Motor neuron (in vitro differentiated cells): ENCODE data around the gene SDF2. TPM values are rescaled to one million over a fixed set of nuclear protein-coding genes. Genes with fewer than 3 reads are reported as not detected.

ENCODE experiments used
- ATAC-seq, 8 experiments: fragments of 200-7000 bp; cut with Tn5 transposase; replicated peaks in 6 of 8; 2 replicates each; pipeline ENCODE4 v1.8.0; 2021; ENCODE audit warnings: mild to moderate bottlenecking in 8 of 8, moderate library complexity in 8 of 8
- H3K27ac ChIP-seq, 2 donors: fragments of 250-450 bp; sonication (Bioruptor Pico); 2 replicates each; pipeline ENCODE4 v1.9.0; 2021; ENCODE audit warnings: antibody characterized with exemption in 2 of 2, mild to moderate bottlenecking in 2 of 2, moderate library complexity in 1 of 2
- H3K4me1 ChIP-seq, 2 donors: fragments of 250-450 bp; sonication (Bioruptor Pico); replicated peaks in 1 of 2; 2 replicates each; pipeline ENCODE4 v1.6.1; 2021; ENCODE audit warnings: antibody characterized with exemption in 2 of 2, mild to moderate bottlenecking in 2 of 2, moderate library complexity in 1 of 2
- H3K4me3 ChIP-seq, 5 donors: fragments of 250-450 bp; sonication (Bioruptor Pico); 2 replicates each; pipeline ENCODE4 v1.9.0; 2021; ENCODE audit warnings: antibody characterized with exemption in 5 of 5, mild to moderate bottlenecking in 5 of 5, moderate library complexity in 4 of 5
- WGBS, 10 experiments: fragments of 450-650 bp; shearing (Covaris generic); methylation state at CpG; one replicate each; pipeline ENCODE4 v1.0.0; 2022; 5-methylcytosine and 5-hydroxymethylcytosine counted together
- in situ Hi-C, 9 experiments: fragments of 400-800 bp; cut with MboI; loops; one replicate each; pipeline ENCODE4 v1.15.0; 2021; ENCODE audit warnings: low sequenced_read_pairs in 9 of 9, low pct_unique_long_range_greater_than_20kb in 2 of 9; ENCODE audit not compliant: unreplicated experiment in 9 of 9
- total RNA-seq, 8 experiments: library from RNA; unstranded; fragments of 300-600 nt; gene quantifications; 2 replicates each; pipeline versions ENCODE4 v1.2.3 to v1.2.4, GENCODE V29; 2022

SDF2 gene
- total RNA-seq, 8 experiments from 2014 or later: 39.5 to 79.9 (median 47.5) TPM

DNA sequence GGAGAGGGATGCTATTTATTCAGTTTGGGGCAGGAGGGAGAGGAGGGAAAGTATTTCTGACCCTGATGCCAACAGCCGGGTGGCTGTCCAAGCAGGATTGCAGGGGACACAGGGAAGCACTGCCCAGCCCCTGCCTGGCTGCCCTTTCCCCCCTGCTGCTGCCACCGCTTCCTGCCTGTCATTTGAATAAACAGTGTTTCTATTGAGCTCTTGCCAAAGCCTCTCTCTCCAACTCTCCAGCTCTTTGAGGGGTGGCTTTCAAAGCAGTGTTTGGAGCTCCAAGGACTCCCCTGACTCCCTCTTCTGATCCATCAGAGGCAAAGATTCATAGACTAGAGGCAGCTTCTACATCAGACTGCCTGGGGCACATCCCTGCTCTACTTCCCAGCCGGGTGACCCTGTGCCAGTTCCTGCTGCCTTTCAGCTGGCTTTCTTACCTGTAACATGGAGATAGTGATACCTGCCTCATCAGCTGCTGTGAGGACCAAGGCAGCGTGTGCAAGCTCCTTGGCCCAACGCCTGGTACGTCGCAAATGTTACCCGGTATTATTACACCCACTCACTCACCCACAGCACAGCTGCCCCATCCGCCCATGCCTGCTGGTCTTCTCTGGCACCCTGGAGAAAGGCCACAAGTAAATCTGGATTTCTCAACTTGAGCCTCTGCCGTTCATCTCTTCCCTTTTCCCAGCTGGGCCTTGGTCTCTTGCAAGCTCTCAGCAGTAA is 40.5 kb upstream of the SDF2 start:
- Histone ChIP-seq H3K27ac (no peak overlapping the region), H3K4me3 (no peak overlapping the region), H3K4me1 (no peaks in the 10 kb centered on the region)
- ATAC-seq: peak in 1 of 8 experiments; percentile 13
- 60 to 100% (median 80%) methylated on average over 1 to 7 of the region's 10 CpGs; no CpG with 5 or more reads in 3 of the 10 experiments for WGBS, 10 experiments
- in situ Hi-C loops: loop anchor here in 1 of 9 experiments (25.0 kb wide), 1 partner anchor 90 kb away; the partner anchor contains the start of gene RSKR

- 60 to 100% (median 95%) methylated on average over 1 to 3 of the region's 10 CpGs; no CpG with 5 or more reads in 5 of the 10 experiments for whole genome bisulfite sequencing, 10 experiments
- Histone ChIP-seq H3K27ac (no peak overlapping the region), H3K4me1 (no peaks in the 10 kb centered on the region), H3K4me3 (no peak overlapping the region)
- in situ Hi-C loops: loop anchor here in 1 of 9 experiments (25.0 kb wide), 1 partner anchor 89 kb away; the partner anchor contains the start of gene RSKR
- ATAC-seq: no peak
These were observed 39.3 kb upstream of the SDF2 start for GRCh38 chr17:28700830-28701492.

DNA sequence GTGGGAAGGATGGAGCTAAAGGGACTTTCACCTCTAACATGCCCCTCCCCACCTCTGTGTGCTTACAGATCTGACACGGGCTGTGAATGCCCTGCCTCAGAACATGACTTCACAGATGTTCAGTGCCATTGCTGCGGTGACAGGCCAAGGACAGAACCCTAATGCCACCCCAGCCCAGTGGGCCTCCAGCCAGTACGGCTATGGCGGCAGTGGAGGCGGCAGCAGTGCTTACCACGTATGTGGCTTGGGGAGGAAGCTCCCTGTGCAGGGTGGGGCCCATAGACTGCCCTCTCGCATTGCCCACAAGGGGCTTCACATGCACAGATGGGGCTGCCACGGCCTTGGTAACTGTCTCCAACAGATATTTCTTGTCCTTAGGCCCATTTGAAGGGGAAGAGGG is 38.6 kb upstream of the SDF2 start:
- 90 to 100% (median 100%) methylated on average over 1 to 3 of the region's 8 CpGs; no CpG with 5 or more reads in 7 of the 10 experiments for WGBS, 10 experiments
- Histone ChIP-seq H3K4me1 (no peaks in the 10 kb centered on the region), H3K4me3 (no peak overlapping the region), H3K27ac (no peak overlapping the region)
- in situ Hi-C loops: loop anchor here in 1 of 9 experiments (25.0 kb wide), 1 partner anchor 88 kb away; the partner anchor contains the start of gene RSKR
- no peak for ATAC-seq

DNA sequence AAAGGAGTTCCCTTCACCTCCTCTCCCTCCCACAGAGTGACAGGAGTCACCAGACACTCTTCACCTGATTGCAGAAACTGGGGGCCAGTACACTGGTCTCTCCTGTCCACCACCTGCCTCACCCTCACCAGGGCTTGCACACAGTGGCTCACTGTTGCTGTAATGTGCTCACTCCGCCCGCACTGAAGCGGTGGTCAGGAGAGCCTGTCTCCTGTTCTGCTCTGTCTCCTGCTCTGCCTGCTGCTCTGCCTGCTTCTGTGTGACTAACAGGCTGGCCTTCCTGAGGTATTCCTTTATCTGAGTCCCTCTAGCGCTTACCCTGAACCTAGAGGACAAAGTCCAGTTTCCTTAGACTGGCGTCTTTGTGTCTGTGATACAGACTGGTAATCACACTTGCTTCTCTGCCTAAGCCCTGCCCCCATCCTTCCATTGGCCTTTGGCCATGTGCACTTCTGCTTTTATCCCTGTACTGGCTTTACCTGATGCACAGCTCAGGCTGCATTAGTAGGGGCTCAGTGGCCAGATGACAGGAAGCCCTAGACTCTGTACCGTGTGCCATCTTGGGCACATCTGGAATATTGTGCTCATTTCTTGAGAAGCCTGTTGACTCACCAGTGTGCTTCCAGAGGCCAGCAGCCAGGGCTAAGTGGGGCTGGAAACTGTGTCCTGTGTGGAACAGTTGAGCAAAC is 36.7 kb upstream of the SDF2 start:
- ATAC-seq: no peak
- H3K4me3 ChIP-seq: no peak overlapping the region
- H3K27ac ChIP-seq: no peak overlapping the region
- in situ Hi-C loops: no loop called here
- 80 to 100% (median 98%) methylated on average over 1 to 5 of the region's 6 CpGs; no CpG with 5 or more reads in 4 of the 10 experiments for WGBS, 10 experiments
- peaks cover 2 to 11% of the 10 kb centered on the region in 2 donors for H3K4me1 ChIP-seq

GRCh38 chr17:28693869-28694268 is 32.2 kb upstream of the SDF2 start:
- ATAC-seq: peak in 5 of 8 experiments; percentile 50 to 81 (median 64)
- WGBS, 10 experiments: 14 to 100% (median 60%) methylated on average over 1 of the region's 1 CpG; no CpG with 5 or more reads in 3 of the 10 experiments
- Histone ChIP-seq H3K4me3 (no peak overlapping the region), H3K27ac (peak overlapping the region in 1 of 2 donors; percentile 32), H3K4me1 (peaks cover 2 to 13% of the 10 kb centered on the region in 2 donors)
- in situ Hi-C loops: no loop called here

GRCh38 chr17:28689011-28689410 is 27.3 kb upstream of the SDF2 start:
- WGBS, 10 experiments: 83 to 100% (median 98%) methylated on average over 1 to 3 of the region's 3 CpGs
- Histone ChIP-seq H3K27ac (no peak overlapping the region), H3K4me1 (peaks cover 2 to 5% of the 10 kb centered on the region in 2 donors), H3K4me3 (no peak overlapping the region)
- in situ Hi-C loops: no loop called here
- ATAC-seq: no peak

DNA sequence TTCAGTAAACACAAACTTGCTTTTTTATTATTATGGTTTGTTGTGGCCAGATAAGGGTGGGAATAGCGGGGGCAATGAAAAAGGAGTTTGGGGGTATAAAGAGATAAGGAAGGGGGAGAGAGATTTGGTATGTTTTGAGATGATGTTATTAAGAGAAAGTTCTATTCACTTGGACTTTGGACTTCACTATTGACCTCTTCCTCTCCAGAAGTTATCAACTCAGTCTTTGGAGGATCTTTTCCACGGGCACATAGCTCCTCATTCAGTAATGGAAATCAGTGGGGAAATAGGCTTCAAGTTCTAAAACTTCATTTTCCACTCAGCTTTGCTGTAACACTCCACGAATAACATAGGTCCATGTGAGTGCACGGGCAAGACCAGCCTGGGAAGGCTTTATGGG is 26.8 kb upstream of the SDF2 start:
- H3K27ac ChIP-seq: no peak overlapping the region
- H3K4me1 ChIP-seq: peaks cover 0 to 2% of the 10 kb centered on the region in 2 donors
- no peak for ATAC-seq
- no peak overlapping the region for H3K4me3 ChIP-seq
- WGBS, 10 experiments: 78 to 100% (median 95%) methylated on average over 1 to 4 of the region's 4 CpGs
- in situ Hi-C loops: no loop called here

DNA sequence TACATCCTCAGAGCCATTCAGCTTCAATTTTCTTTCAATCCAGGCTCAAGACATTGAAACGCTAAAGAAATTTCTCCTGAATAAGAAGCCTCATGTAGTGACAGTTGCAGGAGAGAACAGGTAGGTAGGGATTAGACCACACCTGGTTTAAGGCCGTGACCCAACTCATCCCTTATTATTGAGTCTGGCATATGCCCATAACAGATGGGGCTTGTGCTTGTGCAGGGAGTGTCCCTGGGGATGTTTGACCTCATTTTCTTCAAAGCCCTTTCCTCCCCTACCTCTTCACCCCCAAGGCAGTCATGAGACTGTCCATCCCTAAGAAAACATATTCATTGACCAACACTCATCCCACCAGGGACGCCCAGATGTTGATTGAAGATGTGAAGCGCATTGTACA is 24.6 kb upstream of the SDF2 start:
- in situ Hi-C loops: no loop called here
- peak in 1 of 8 experiments; percentile 29 for ATAC-seq
- Histone ChIP-seq H3K4me1 (no peaks in the 10 kb centered on the region), H3K27ac (no peak overlapping the region), H3K4me3 (no peak overlapping the region)
- 71 to 100% (median 88%) methylated on average over 1 to 4 of the region's 4 CpGs; no CpG with 5 or more reads in 2 of the 10 experiments for WGBS, 10 experiments

GRCh38 chr17:28685366-28685765 is 23.7 kb upstream of the SDF2 start:
- in situ Hi-C loops: no loop called here
- H3K4me3 ChIP-seq: no peak overlapping the region
- ATAC-seq: no peak
- 74 to 100% (median 92%) methylated on average over 1 to 5 of the region's 5 CpGs; no CpG with 5 or more reads in 2 of the 10 experiments for WGBS, 10 experiments
- no peaks in the 10 kb centered on the region for H3K4me1 ChIP-seq
- H3K27ac ChIP-seq: no peak overlapping the region

- in situ Hi-C loops: no loop called here
- Histone ChIP-seq H3K27ac (no peak overlapping the region), H3K4me3 (no peak overlapping the region), H3K4me1 (no peaks in the 10 kb centered on the region)
- peak in 3 of 8 experiments; percentile 32 to 57 (median 49) for ATAC-seq
- WGBS, 10 experiments: 30 to 100% (median 80%) methylated on average over 1 to 2 of the region's 3 CpGs; no CpG with 5 or more reads in 3 of the 10 experiments
These were observed 23.3 kb upstream of the SDF2 start for GRCh38 chr17:28684963-28685362.

GRCh38 chr17:28682655-28683054 is 20.9 kb upstream of the SDF2 start:
- WGBS, 10 experiments: 89 to 100% (median 98%) methylated on average over 1 to 7 of the region's 11 CpGs; no CpG with 5 or more reads in 4 of the 10 experiments
- no peak overlapping the region for H3K4me3 ChIP-seq
- no peak for ATAC-seq
- no peak overlapping the region for H3K27ac ChIP-seq
- in situ Hi-C loops: no loop called here
- no peaks in the 10 kb centered on the region for H3K4me1 ChIP-seq

GRCh38 chr17:28675980-28676379 is 14.3 kb upstream of the SDF2 start:
- 63 to 100% (median 93%) methylated on average over 1 to 7 of the region's 7 CpGs; no CpG with 5 or more reads in 1 of the 10 experiments for WGBS, 10 experiments
- in situ Hi-C loops: no loop called here
- H3K4me1 ChIP-seq: no peaks in the 10 kb centered on the region
- no peak overlapping the region for H3K4me3 ChIP-seq
- ATAC-seq: peak in 1 of 8 experiments; percentile 34
- H3K27ac ChIP-seq: no peak overlapping the region

DNA sequence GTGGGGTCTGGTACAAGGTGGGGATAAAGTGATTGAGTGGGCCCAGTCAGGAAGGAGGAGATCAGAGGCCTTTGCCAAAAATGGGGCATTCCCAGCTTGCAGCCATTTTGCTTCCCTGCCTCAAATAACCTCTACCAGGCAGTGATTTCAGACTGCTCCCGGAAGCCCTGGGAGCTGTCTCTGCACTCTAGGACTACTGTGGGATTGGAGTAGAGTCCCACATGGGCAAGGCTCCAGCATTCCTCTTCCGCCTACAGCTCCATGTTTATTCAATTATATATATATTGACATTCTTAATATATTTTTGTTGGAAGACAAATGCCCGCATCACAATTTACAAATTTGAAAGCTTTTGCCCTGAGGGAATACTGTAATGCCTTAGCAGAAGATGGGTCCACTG is 13.8 kb upstream of the SDF2 start:
- ATAC-seq: peak in 1 of 8 experiments; percentile 36
- WGBS, 10 experiments: 78 to 100% (median 100%) methylated on average over 1 to 3 of the region's 3 CpGs; no CpG with 5 or more reads in 4 of the 10 experiments
- in situ Hi-C loops: no loop called here
- no peaks in the 10 kb centered on the region for H3K4me1 ChIP-seq
- no peak overlapping the region for H3K27ac ChIP-seq
- no peak overlapping the region for H3K4me3 ChIP-seq
